IMR-90 (cell line): Measurements from ENCODE around the gene SERPINI1. TPM values are rescaled to one million over a fixed set of nuclear protein-coding genes. Genes with fewer than 3 reads are reported as not detected.

ENCODE experiments used
- ATAC-seq: fragments of 200-7000 bp; cut with Tn5 transposase; 2 replicates; pipeline ENCODE4 v1.9.1; 2020; ENCODE audit warnings: low read depth, mild to moderate bottlenecking, moderate library complexity
- BruUV-seq: library from RNA; stranded (reverse); fragments of 400-500 nt; replicated peaks from 2 replicates; lab custom pipeline; 2021; lab: Mats Ljungman, UMichigan
- CTCF ChIA-PET: fragments of 300-600 bp; formaldehyde crosslinking; extraction: SDS; loops from one replicate; lab custom pipeline; 2021; ENCODE audit warnings: antibody characterized with exemption; lab: Yijun Ruan, JAX
- POLR2A ChIA-PET: fragments of 300-600 bp; sonication (Branson Sonifier 250); formaldehyde crosslinking; loops from one replicate; lab custom pipeline; 2022; ENCODE audit warnings: antibody characterized with exemption; ENCODE audit not compliant: unreplicated experiment; lab: Charles Lee
- DNase-seq: peaks from one replicate; pipeline ENCODE4 v3.0.0; 2013
- H2AFZ ChIP-seq: replicated peaks from 2 replicates; pipeline ENCODE3; 2013; ENCODE audit warnings: low read length, mild to moderate bottlenecking; ENCODE audit not compliant: poor library complexity
- H2AK5ac ChIP-seq: 2 replicates; pipeline ENCODE4 v1.6.1; 2013; ENCODE audit warnings: low read depth, low read length, inconsistent platforms
- H2AK9ac ChIP-seq: replicated peaks from 2 replicates; pipeline ENCODE3; 2013; ENCODE audit warnings: mild to moderate bottlenecking, low read depth, low read length, moderate library complexity; ENCODE audit not compliant: poor library complexity
- H2BK120ac ChIP-seq: 2 replicates; pipeline ENCODE4 v1.6.1; 2013; ENCODE audit warnings: low read depth, low read length, inconsistent platforms
- H2BK15ac ChIP-seq: 3 replicates; pipeline ENCODE4 v1.6.1; 2013; ENCODE audit warnings: low read depth, low read length, inconsistent platforms
- H2BK20ac ChIP-seq: 2 replicates; pipeline ENCODE4 v1.6.1; 2013; ENCODE audit warnings: low read depth, mild to moderate bottlenecking, inconsistent platforms, low read length, moderate library complexity
- H2BK5ac ChIP-seq: 2 replicates; pipeline ENCODE4 v1.6.1; 2013; ENCODE audit warnings: mild to moderate bottlenecking, low read depth, low read length, inconsistent platforms; ENCODE audit not compliant: poor library complexity, severe bottlenecking
- H3K14ac ChIP-seq: replicated peaks from 2 replicates; pipeline ENCODE4 v1.6.1; 2013; ENCODE audit warnings: low read depth, low read length, inconsistent platforms
- H3K18ac ChIP-seq: 2 replicates; pipeline ENCODE4 v1.6.1; 2013; ENCODE audit warnings: low read depth, low read length, control low read depth
- H3K23ac ChIP-seq: 2 replicates; pipeline ENCODE4 v1.6.1; 2013; ENCODE audit warnings: low read depth, low read length, inconsistent platforms
- H3K27ac ChIP-seq: 2 replicates; pipeline ENCODE4 v1.5.1; 2013; ENCODE audit warnings: mild to moderate bottlenecking, control low read depth, low read length; ENCODE audit not compliant: insufficient read depth
- H3K27me3 ChIP-seq: 2 replicates; pipeline ENCODE4 v1.6.1; 2013; ENCODE audit warnings: low read length; ENCODE audit not compliant: control insufficient read depth, insufficient read depth
- H3K36me3 ChIP-seq: 2 replicates; pipeline ENCODE4 v1.6.1; 2013; ENCODE audit warnings: low read length, mixed read lengths; ENCODE audit not compliant: control insufficient read depth, insufficient read depth
- H3K4ac ChIP-seq: 2 replicates; pipeline ENCODE4 v1.6.1; 2013; ENCODE audit warnings: low read depth, low read length, inconsistent platforms
- H3K4me1 ChIP-seq: 2 replicates; pipeline ENCODE4 v1.6.1; 2013; ENCODE audit warnings: low read length, mixed read lengths; ENCODE audit not compliant: control insufficient read depth, insufficient read depth
- H3K4me2 ChIP-seq: 2 replicates; pipeline ENCODE4 v1.6.1; 2013; ENCODE audit warnings: low read depth, mild to moderate bottlenecking, control low read depth, low read length, moderate library complexity
- H3K4me3 ChIP-seq: 2 replicates; pipeline ENCODE4 v1.5.1; 2013; ENCODE audit warnings: low read depth, mild to moderate bottlenecking, control low read depth, low read length, moderate library complexity; ENCODE audit not compliant: insufficient read depth
- H3K56ac ChIP-seq: 2 replicates; pipeline ENCODE4 v1.6.1; 2013; ENCODE audit warnings: low read length, inconsistent platforms; ENCODE audit not compliant: insufficient read depth; ENCODE audit errors: extremely low read depth
- H3K79me1 ChIP-seq, 2 experiments: 2 replicates each; pipeline ENCODE4 v1.6.1; 2013; ENCODE audit warnings: low read length in 2 of 2, inconsistent platforms in 1 of 2, low read depth in 1 of 2
- H3K9ac ChIP-seq: 2 replicates; pipeline ENCODE4 v1.6.1; 2013; ENCODE audit warnings: low read depth, low read length, control low read depth
- H3K9me1 ChIP-seq: 2 replicates; pipeline ENCODE4 v1.6.1; 2013; ENCODE audit warnings: low read length, inconsistent platforms; ENCODE audit not compliant: insufficient read depth
- H3K9me3 ChIP-seq: 2 replicates; pipeline ENCODE4 v1.6.1; 2013; ENCODE audit warnings: low read length; ENCODE audit not compliant: control insufficient read depth, insufficient read depth
- H4K20me1 ChIP-seq: 2 replicates; pipeline ENCODE4 v1.6.1; 2013; ENCODE audit warnings: low read length, inconsistent platforms; ENCODE audit not compliant: insufficient read depth
- H4K5ac ChIP-seq: 2 replicates; pipeline ENCODE4 v1.6.1; 2013; ENCODE audit warnings: mild to moderate bottlenecking, low read depth, low read length, control low read depth
- H4K8ac ChIP-seq, 2 experiments: 2 replicates each; pipeline ENCODE4 v1.6.1; 2013; ENCODE audit warnings: low read depth in 2 of 2, low read length in 2 of 2, control low read depth in 1 of 2, inconsistent platforms in 1 of 2
- H4K91ac ChIP-seq: 2 replicates; pipeline ENCODE4 v1.6.1; 2013; ENCODE audit warnings: low read depth, low read length, inconsistent platforms; ENCODE audit not compliant: insufficient read depth
- BHLHE40 ChIP-seq: fragments of 150-350 bp; IDR thresholded peaks from 2 replicates; pipeline ENCODE4 v1.6.1; 2016; ENCODE audit warnings: mild to moderate bottlenecking, low read depth, low read length
- CEBPB ChIP-seq: IDR thresholded peaks from 2 replicates; pipeline ENCODE4 v1.6.1; 2012; ENCODE audit warnings: low read depth, low read length, improper control_type of control experiment
- CHD1 ChIP-seq: IDR thresholded peaks from 2 replicates; pipeline ENCODE4 v1.6.1; 2012; ENCODE audit warnings: low read depth, low read length, improper control_type of control experiment
- CTCF ChIP-seq: conservative IDR thresholded peaks from 2 replicates; pipeline ENCODE4 v1.5.1; 2012; ENCODE audit warnings: mild to moderate bottlenecking, low read depth, low read length, improper control_type of control experiment
- ELK1 ChIP-seq: fragments of 150-350 bp; IDR thresholded peaks from 2 replicates; pipeline ENCODE4 v1.6.1; 2016; ENCODE audit warnings: low read depth, mild to moderate bottlenecking, low read length, moderate library complexity, borderline replicate concordance
- MAFK ChIP-seq: IDR thresholded peaks from 2 replicates; pipeline ENCODE4 v1.6.1; 2012; ENCODE audit warnings: low read depth, low read length, improper control_type of control experiment
- MAZ ChIP-seq: IDR thresholded peaks from 2 replicates; pipeline ENCODE4 v1.6.1; 2012; ENCODE audit warnings: low read depth, mild to moderate bottlenecking, low read length, improper control_type of control experiment, moderate library complexity, borderline replicate concordance
- NFE2L2 ChIP-seq: fragments of 150-350 bp; IDR thresholded peaks from 2 replicates; pipeline ENCODE4 v1.6.1; 2016; ENCODE audit warnings: low read depth, mild to moderate bottlenecking, low read length
- POLR2A ChIP-seq: IDR thresholded peaks from 2 replicates; pipeline ENCODE4 v1.6.1; 2012; ENCODE audit warnings: mild to moderate bottlenecking, low read depth, low read length
- RAD21 ChIP-seq: IDR thresholded peaks from 2 replicates; pipeline ENCODE4 v1.6.1; 2012; ENCODE audit warnings: low read length, improper control_type of control experiment
- RCOR1 ChIP-seq: IDR thresholded peaks from 2 replicates; pipeline ENCODE4 v1.6.1; 2012; ENCODE audit warnings: mild to moderate bottlenecking, low read length, improper control_type of control experiment; ENCODE audit not compliant: insufficient replicate concordance
- RFX5 ChIP-seq: IDR thresholded peaks from 2 replicates; pipeline ENCODE4 v1.8.0; 2012; ENCODE audit warnings: low read depth, mild to moderate bottlenecking, low read length, moderate library complexity
- SMC3 ChIP-seq: fragments of 150-350 bp; IDR thresholded peaks from 2 replicates; pipeline ENCODE4 v1.6.1; 2016; ENCODE audit warnings: low read depth, mild to moderate bottlenecking, antibody characterized with exemption, low read length, moderate library complexity
- USF2 ChIP-seq: fragments of 150-350 bp; IDR thresholded peaks from 2 replicates; pipeline ENCODE4 v1.6.1; 2017; ENCODE audit warnings: mild to moderate bottlenecking, antibody characterized with exemption, low read length, low read depth
- dilution Hi-C: fragments of 300-500 bp; cut with HindIII; formaldehyde crosslinking; loops from one replicate; pipeline ENCODE4 v1.14.3; 2018; ENCODE audit warnings: low sequenced_read_pairs; ENCODE audit not compliant: unreplicated experiment
- in situ Hi-C: fragments of 300-500 bp; cut with MboI; formaldehyde crosslinking; loops from 3 replicates; pipeline ENCODE4 v1.14.3; 2019; ENCODE audit warnings: low sequenced_read_pairs, inconsistent platforms, mixed read lengths
- intact Hi-C: fragments of 100-400 bp; cut with micrococcal nuclease; formaldehyde crosslinking; loops from 2 replicates; pipeline ENCODE4 v1.10.0; 2022
- polyA plus RNA-seq, 3 experiments: library from polyadenylated mRNA; depleted of rRNA; stranded (reverse); fragments of >200 nt; gene quantifications; 2 replicates each; pipeline ENCODE4 v1.2.3, GENCODE V29; 2012; ENCODE audit warnings: low replicate concordance in 1 of 3
- total RNA-seq: library from RNA; depleted of rRNA; stranded (reverse); fragments of >200 nt; gene quantifications from 2 replicates; pipeline ENCODE4 v1.2.3, GENCODE V29; 2012

Gene SERPINI1
- total and polyA plus RNA-seq, 2 of the 4 experiments (the other 2 are of a cell fraction) = 0.36 to 1.3 TPM

- H2AK9ac ChIP-seq = no peak overlapping the region
- ChIA-PET CTCF (no interaction called here), POLR2A (no interaction called here)
- no peak overlapping the region for H3K23ac ChIP-seq
- no peak overlapping the region for H4K5ac ChIP-seq
- no peak overlapping the region for H3K9ac ChIP-seq
- DNase-seq (no peak), ATAC-seq (no peak)
- dilution Hi-C loops = no loop called here
- in situ Hi-C loops = no loop called here
- peaks cover 14% of the 10 kb centered on the region for H3K36me3 ChIP-seq
- peaks cover 24 to 29% of the 10 kb centered on the region in 2 experiments for H3K79me1 ChIP-seq
- H2AFZ ChIP-seq = no peak overlapping the region
- no peak overlapping the region for H3K4me2 ChIP-seq
- H3K9me1 ChIP-seq = peaks cover 4% of the 10 kb centered on the region; the same call in 1 of the 2 replicates
- H3K56ac ChIP-seq = no peak overlapping the region
- no TSS peak for BruUV-seq
- H4K20me1 ChIP-seq = peaks cover 4% of the 10 kb centered on the region; the same call in 1 of the 2 replicates
- no peak overlapping the region for H3K4me3 ChIP-seq
- no peak overlapping the region for H4K91ac ChIP-seq
- no peak overlapping the region for H2BK20ac ChIP-seq
- no peak overlapping the region for H3K4ac ChIP-seq
- no peaks in the 10 kb centered on the region for H3K9me3 ChIP-seq
- H4K8ac ChIP-seq = no peak overlapping the region
- H2AK5ac ChIP-seq = no peak overlapping the region
- no peak overlapping the region for H3K14ac ChIP-seq
- H3K27ac ChIP-seq = no peak overlapping the region
- no peak overlapping the region for H3K18ac ChIP-seq
- peaks cover 3% of the 10 kb centered on the region; the same call in 1 of the 2 replicates for H3K4me1 ChIP-seq
- H3K27me3 ChIP-seq = no peaks in the 10 kb centered on the region
- H2BK15ac ChIP-seq = no peak overlapping the region
- intact Hi-C loops = no loop called here
- H2BK120ac ChIP-seq = no peak overlapping the region
- no peak for TF ChIP-seq MAZ
- TF ChIP-seq MAFK = no peak
- no peak for TF ChIP-seq POLR2A
- no peak for TF ChIP-seq ELK1
- no peak for TF ChIP-seq RCOR1
- TF ChIP-seq NFE2L2 = no peak
- no peak for TF ChIP-seq CHD1
- no peak for TF ChIP-seq RAD21
- no peak for TF ChIP-seq RFX5
- no peak for TF ChIP-seq CEBPB
- no peak for TF ChIP-seq CTCF
- no peak for TF ChIP-seq SMC3
- TF ChIP-seq USF2 = no peak
- no peak for TF ChIP-seq BHLHE40
- no peak overlapping the region for H2BK5ac ChIP-seq
Observed at GRCh38 chr3:167710552-167710951, 25.0 kb upstream of the SERPINI1 start.
